GM21526 (cell line): ENCODE measurements around the gene KIFC3.
"Not testable (repeated sequence)": the region's sequence is repeated elsewhere in the genome, so short reads cannot be mapped to it uniquely, and the experiment has no call there.

ENCODE experiments used
- ATAC-seq: cut with Tn5 transposase; IDR thresholded peaks from one replicate; pipeline ENCODE4 v1.9.1; 2021; ENCODE audit warnings: moderate library complexity; ENCODE audit not compliant: unreplicated experiment, low FRiP score

The KIFC3 gene

DNA sequence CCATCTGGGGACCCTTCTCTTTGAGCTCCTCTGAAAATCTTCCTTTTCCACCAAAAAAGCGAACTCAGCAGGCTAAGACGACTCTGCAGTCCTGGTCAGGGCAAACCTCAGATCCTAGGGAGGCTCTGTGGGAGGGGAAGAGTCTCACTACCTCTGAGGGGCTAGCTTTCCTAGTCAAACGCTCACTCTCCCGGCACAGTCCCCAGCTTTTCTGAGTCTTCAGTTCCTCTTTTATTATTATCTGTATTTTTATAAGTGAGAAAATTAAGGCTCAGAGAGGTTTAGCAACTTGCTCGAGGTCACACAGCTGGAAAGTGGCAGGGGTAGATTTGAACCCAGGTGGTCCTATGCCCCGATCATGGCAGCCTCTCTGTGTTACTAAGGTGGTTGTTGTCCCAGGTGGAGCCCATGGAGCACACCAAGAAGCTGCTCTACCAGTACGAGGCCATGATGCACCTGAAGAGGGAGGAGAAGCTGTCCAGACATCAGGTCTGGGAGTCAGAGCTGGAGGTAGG, 75.8 kb downstream of the KIFC3 start:
- no peak for ATAC-seq

DNA sequence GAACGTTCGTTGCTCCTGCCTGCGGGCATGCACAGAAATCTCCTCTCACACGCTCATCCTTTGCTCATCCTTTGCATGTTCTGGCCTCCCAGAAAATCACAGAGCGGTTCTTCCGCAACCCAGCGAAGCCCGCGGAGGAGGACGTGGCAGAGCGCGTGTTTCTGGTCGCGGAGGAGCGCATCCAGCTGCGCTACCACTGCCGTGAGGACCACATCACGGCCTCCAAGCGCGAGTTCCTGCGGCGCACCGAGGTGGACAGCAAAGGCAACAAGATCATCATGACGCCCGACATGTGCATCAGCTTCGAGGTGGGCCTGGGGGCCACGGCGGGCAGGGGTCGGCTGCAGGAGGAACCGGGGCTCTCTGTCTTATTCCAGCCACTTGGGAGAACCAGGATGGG, 76.3 kb downstream of the KIFC3 start:
- no peak for ATAC-seq

DNA sequence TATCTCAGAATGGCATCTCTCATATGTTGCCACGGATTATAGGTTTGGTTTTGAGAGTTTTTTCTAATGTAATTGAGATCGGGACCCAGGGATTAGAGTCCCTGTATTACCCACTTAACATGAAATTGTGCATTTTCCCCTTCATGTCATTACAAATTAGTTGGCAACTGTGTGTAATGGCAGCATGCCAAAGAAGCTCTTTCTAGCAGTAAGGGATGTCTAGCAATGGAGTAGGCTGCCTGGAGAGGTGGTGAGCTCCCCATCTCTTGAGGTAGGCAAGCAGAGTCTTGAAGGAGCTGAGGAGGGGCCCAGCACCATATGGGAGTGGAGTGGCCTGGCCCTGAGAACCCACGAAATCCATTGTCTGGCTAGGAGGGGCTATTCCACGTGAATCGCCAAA, 76.7 kb downstream of the KIFC3 start:
- no peak for ATAC-seq

DNA sequence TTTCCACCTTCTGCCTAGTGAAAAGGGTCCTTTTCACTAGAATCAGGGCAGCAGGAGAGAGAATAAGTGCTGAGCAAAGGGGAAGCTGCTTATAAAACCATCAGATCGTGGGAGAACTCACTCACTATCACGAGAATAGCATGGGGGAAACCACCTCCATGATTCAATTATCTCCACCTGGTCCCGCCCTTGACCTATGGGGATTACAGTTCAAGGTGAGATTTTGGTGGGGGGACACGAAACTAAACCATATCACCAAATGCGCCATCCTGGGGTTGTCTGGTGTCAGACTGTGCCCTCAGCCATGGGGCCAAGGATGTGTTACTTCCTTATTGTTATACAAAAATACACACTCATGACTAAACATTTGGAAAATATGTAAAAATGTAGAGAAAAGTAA, 77.1 kb downstream of the KIFC3 start:
- ATAC-seq: no peak

DNA sequence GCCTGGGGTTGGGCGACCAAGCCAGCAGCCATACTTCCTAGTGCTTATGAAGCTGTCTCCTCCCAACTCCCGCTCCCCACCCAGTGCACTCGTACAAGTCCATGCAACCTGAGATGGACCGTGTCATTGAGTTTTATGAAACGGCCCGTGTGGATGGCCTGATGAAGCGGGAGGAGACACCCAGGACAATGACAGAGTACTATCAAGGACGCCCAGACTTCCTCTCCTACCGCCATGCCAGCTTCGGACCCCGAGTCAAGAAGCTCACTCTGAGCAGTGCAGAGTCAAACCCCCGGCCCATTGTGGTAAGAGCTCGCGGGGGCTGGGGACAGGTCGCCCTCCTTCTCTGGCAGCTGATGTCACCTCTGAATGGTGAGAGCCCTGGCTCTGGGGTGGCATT, 77.8 kb downstream of the KIFC3 start:
- ATAC-seq: no peak

DNA sequence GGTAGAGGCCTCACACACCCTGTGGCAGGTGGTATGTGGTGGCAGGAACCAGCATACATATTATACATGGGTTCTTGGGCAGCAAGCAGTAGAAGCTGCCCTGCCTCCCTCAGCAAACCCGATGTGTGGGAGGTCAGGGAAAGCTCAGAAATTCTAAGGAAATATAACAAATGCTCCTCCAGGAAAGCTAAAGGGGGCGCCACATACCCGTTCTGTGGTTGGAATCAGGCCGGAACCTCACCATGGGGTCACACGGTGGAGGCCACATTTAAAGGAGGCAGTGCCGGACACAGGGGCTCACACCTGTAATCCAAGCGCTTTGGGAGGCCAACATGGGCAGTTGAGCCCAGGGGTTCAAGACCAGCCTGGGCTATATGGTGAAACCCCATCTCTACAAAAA, 79.1 kb downstream of the KIFC3 start:
- ATAC-seq: no peak

DNA sequence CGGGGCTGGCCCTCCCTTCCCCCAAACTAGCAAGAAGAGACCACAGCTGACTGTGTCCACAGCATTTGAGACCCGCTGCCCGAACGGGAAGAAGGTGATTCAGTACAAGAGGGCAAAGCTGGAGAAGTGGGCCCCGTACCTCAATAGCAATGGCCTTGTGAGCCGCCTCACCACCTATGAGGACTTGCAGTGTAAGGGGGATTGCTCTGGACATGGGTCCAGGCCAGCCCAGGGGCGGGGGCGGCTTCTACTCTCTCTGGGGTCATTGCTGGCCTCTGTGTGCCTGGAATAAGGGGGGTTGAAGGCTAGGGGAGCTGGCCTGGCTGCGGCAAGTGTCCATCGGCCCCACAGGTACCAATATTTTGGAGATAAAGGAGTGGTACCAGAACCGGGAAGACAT, 79.6 kb downstream of the KIFC3 start:
- ATAC-seq: no peak

DNA sequence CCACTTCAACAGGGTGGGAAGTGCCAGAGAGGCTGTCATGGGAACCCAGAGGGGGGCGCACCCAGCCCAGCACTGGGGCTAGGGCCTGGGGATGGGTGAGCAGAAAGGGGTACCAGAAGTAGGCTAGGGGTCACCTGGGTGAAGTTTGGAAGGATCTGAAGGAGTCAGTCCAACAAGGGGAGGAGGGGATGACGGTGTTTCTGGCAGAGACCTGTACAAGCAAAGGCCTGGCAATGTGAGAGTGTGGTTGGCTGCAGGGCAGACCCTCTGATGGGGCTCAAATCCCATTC, 80.1 kb downstream of the KIFC3 start:
- no peak for ATAC-seq

DNA sequence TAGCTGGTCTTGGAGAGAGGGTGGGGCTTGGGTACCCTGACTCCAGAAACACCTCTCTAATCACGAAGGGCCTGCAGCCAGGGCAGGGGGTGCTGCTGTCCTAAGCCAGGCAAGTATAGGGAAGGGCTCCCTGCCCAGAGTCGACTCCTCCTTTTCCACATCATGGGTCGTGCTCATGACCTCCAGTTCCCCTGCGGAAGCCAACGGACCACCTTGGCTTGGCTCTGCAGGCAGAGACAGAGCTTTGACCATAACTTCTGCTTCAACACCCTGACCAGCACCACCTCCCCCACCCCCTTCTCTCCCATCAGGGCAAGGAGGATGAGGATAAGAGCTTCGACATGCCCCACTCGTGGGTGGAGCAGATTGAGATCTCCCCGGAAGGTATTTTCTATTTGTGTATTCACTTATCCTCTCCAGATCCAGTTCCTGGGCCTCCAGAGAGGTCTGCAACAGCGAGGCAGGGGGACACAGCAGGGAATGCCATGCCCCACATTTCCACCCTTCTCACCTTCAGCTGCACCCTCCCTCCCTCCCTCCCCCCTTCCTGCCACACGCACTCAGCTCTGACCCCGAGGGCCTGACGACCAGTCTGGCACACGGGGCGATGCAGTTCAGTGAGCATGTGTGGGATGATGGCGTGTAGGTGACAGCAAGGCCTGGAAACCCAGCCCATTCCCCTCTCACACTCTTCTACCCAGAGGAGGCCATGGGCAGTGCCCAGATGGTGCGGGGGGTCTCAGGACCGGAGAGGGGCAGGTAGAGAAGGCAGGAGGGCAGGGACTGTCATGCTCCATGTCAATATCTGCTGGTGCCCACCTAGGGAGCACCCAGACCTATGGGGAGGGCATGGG, 80.7 kb downstream of the KIFC3 start:
- no peak for ATAC-seq

DNA sequence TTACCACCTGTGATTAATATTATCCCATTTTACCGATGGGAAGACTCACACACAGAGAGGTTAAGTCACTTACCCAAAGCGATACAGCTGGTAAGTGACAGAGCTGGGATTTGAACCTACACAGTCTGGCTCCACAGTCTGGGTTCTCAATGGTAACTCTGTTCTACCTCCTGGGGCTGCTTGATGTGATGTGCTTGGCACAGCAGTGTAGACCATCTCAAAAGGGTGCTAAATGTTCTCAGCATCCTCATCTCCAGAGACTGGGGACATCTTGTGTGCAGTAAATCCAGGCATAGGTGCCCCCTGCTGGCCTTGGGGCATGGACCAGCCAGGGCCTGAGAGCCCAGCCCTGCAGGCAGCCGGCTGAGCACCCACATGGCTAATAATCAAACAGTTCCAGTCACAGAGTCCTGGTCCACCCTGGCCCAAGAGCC, 82.1 kb downstream of the KIFC3 start:
- no peak for ATAC-seq

DNA sequence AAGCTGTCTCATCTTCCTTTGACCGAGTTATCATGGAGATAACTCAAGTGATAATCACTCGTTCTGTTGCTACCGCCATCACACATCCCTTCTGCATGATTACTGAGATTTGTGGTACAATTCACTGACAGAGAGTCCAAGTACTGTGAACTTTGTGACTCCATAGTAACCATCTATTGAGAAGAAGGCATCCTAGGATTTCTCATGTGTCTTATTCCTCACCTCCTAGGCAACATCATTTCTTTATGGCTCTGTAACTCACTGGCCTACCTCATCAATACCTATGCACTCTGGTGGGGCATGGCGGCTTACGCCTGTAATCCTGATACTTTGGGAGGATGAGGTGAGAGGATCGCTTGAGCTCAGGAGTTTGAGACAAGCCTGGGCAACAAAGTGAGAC, 88.2 kb downstream of the KIFC3 start:
- no peak for ATAC-seq

DNA sequence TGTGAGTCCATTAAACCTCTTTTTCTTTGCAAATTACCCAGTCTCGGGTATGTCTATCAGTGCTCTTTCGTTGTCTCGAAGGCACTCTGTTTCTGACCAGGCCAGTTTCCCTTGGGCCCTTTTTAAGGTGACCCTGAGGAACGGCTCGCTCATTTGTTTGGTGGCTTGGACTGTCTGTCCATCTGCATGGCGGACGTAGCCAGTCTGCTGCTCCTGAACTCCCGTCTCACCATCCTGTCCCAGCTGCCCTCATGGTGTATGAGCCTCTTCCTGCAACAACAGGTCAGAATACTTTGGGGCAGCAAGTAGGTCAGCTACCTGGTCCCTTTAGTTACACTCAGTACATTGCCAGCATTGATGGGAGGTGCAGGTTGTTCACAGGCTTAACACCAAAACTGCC, 88.7 kb downstream of the KIFC3 start:
- no peak for ATAC-seq

DNA sequence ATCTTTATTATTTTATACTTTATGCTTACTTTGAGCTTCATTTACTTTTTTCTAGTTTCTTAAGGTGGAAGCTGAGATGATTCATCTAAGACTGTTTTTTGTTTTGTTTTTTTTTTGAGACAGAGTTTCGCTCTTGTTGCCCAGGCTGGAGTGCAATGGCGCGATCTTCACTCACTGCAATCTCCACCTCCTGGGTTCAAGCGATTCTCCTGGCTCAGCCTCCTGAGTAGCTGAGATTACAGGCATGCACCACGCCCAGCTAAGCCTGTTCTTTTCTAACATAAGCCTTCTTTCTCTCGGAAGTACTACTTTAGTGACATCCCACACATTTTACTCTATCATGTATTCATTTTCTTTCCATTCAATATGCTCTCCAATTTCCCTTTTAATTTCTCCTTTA, 89.7 kb downstream of the KIFC3 start:
- ATAC-seq: not testable (repeated sequence)

DNA sequence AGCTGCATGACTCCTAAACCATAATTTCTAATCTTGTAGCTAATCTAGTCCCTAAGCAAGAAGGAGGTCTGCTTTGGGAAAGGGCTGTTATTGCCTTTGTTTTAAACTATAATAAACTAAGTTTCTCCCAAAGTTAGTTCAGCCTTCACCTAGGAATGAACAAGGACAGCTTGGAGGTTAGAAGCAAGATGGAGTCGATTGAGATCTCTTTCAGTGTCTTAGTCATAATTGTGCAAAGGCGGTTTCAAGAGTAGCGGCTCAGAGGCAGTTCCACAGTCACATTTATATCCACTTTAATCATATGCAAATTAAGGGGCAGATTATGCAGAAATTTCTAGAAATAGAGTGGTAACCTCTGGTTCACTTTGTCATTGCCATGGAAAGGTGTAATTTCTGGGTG, 90.3 kb downstream of the KIFC3 start:
- no peak for ATAC-seq

DNA sequence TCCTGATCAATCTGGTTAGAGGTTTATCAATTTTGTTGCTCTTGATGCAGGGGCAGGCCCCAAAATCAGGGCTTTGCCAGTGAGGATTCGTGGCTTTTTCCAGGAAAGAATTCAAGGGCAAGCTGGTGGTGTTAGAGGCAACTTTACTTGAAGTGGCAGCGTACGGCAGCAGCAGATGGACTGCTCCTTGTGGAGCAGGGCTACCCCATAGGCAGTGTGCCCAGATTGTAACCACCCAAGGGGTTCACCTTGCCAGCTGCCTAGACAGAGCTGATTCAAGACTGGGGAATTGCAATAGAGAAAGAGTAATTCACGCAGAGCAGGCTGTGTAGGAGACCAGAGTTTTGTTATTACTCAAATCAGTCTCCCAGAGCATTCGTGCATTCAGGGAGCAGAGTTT, 90.9 kb downstream of the KIFC3 start:
- no peak for ATAC-seq

DNA sequence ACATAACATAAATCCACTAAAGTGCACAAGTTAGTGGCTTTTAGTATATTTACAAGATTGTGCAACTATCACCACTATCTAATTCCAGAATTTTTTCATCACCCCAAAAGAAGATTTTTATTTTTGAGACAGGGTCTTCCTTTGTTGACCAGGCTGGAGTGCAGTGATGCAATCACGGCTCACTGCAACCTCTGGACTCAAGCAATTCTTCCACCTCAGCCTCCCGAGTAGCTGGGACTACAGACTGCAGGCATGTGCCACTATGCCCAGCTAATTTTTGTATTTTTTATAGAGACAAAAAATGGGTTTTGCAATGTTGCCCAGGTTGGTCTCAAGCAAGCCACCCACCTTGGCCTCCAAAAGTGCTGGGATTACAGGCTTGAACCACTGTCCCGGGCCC, 92.6 kb downstream of the KIFC3 start:
- ATAC-seq: no peak
